GM03348 (cell line): ENCODE data around the gene DEGS2.
"Not testable (repeated sequence)": the region's sequence is repeated elsewhere in the genome, so short reads cannot be mapped to it uniquely, and the experiment has no call there.

Source experiments
- DNase-seq: peaks from one replicate; pipeline ENCODE4 v3.0.0; 2012; ENCODE audit warnings: low spot score

DEGS2 gene

GRCh38 chr14:100159094-100159864 is at the start of gene DEGS2:
TSS of gene DEGS2 (minus strand) at chr14:100159645. CDS start at chr14:100159587, 58 bp downstream.
- DNase-seq: peak; percentile 40

- not testable (repeated sequence) for DNase-seq
These were observed 48.7 kb upstream of the DEGS2 start for GRCh38 chr14:100208136-100208535.

DNA sequence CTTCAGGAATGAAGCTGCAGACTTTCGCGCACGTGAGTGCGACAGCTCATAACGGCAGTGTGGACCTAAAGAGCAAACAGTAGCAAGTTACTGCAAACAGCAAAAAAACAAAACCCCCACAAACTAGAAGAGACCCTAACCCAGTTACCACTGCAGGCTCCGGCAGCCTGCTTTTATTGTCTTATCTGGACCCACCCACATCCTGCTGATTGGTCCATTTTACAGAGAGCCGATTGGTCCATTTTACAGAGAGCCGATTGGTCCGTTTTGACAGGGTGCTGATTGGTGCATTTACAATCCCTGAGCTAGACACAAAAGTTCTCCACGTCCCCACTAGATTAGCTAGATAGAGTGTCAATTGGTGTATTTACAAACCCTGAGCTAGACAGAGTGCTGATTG is 48.1 kb upstream of the DEGS2 start:
- not testable (repeated sequence) for DNase-seq

- not testable (repeated sequence) for DNase-seq
These were observed 45.4 kb upstream of the DEGS2 start for GRCh38 chr14:100204835-100205167.

DNA sequence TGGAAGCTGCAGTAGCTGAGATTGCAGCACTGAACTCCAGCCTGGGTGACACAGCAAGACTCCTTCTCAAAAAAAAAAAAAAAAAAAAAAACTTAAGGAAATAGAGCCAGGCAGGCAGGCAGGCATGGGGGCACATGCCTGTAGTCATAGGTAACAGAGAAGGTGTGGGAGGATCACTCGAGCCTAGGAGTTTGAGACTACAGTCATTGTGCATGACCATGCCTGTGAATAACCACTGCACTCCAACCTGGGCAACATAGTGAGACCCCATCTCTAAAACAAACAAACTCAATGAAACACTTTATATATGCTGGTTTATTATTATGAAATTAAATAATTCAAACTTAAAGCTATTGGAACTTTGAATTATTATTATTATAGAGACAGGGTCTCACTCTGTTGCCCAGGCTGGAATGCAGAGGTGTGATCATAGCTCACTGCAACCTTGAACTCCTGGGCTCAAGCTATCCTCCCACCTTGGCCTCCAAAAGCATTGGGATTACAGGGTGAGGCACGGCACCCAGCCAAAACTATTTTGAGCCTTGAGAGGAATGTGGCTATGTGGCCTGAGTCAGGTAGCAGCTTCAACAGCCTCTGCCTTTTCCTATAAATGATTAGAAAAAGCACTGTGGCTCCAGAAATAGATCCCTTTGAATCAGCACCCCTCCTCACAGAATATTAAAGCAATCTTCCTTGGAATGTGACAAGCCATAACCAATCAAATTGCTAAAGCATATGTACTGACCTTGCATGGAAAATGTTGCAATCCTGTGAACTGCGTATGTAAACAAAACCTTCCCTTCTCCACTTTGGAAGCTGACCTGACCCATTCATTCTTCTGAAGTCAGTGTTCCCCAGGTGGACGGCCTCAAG is 44.8 kb upstream of the DEGS2 start:
- DNase-seq: no peak

- no peak for DNase-seq
These were observed 43.7 kb upstream of the DEGS2 start for GRCh38 chr14:100203146-100203545.

DNA sequence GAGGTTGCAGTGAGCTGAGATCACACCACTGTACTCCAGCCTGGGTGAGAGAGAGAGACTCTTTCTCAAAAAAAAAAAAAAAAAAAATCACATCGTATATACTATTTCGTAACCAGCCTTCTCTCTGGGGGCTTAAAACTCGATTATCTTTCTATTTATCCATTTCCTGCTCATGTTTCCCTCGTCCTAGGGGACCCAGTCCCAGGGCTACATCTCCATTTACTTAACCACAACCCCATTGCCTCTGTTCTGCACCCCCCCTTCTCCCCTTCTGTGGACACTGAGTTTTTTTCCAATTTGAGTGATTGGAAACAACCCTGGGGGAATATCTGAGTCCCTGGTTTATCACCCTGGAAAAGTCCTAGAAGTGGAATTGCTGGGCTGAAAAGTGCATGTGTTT is 43.3 kb upstream of the DEGS2 start:
- no peak for DNase-seq

DNA sequence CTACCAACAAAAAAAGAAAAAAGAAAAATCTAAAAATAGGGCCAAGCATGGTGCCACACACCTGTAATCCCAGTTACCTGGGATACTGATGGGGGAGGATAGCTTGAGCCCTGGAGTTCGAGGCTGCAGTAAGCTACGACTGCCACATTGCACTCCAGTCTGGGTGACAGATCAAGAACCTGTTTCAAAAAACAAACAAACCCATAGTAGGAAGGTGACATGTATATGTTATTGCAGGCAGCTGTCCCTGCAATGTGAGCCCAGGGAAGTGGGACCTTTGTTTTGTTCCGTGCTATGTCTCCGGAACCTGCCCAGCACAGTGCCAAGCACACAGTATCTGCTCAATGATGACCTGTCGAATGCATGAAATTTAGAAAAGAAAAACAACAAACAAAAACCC is 42.3 kb upstream of the DEGS2 start:
- DNase-seq: no peak

- no peak for DNase-seq
These were observed 40.9 kb upstream of the DEGS2 start for GRCh38 chr14:100200311-100200710.

DNA sequence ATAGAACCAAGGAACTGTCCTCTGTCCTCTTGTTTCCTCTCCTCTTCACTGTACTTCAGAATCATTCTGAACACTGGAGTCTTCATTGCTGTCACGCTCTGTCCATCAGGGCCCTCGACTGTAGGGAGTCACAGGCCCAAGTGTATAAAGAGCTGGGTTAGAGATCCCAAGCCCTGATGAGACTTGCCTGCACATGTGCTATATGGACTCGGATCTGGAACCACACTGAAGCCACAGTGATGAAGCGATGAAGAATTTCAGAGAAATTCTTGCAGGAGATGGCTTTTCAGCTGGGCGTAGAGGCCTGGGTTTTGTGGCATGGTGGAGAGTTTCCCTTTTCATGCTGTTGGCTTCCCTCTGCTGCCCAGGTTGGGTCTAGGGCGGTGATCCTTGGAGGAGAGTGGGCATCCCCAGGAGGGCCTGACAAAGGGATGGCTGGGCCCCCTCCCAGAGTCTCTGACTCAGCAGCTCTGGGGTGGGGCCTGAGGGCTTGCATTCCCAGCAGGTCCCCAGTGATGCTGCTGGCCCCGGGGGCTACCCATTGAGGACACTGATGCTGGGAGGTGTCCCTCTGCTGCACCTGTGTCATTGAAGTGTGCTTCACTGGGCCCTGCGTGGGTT is 39.9 kb upstream of the DEGS2 start:
- DNase-seq: no peak

GRCh38 chr14:100193417-100194357 is 34.2 kb upstream of the DEGS2 start:
- DNase-seq: no peak

DNA sequence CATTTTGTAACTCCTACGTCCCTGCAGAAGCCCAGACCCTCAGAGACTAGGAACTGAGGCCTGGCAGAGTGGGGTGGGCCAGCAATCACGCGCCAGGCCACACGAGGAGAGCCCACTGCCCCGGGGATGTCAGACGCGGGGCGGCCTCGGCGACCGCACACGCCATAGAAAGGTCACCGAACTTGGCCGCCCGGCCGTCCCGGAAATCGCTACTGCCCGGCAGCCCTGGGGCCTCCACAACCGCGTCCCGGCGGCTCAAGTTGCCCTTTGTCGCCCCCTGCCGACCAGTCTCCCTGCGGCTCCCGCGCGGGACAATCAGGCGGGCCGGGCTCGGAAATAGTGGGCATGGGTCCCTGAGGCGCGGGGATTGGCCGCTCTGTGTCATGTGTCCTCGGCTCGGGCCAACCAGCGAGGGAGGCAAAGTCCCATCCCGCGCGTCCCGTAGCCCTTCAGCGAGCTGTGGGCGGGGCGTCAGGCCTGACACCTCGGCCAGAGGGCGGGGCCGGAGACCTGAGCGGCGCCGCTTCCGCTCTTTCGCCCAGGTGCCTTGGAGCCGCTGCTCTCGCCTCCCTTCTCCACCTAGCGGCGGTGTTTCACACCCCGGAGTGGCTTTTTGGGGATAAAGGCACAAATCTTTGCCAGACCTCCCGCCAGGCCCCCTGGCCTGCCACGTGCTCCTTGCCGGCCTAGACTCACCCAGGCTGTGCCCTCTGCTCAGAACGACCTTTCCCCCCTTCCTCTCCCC is 33.4 kb upstream of the DEGS2 start:
- DNase-seq: peak; percentile 99

DNA sequence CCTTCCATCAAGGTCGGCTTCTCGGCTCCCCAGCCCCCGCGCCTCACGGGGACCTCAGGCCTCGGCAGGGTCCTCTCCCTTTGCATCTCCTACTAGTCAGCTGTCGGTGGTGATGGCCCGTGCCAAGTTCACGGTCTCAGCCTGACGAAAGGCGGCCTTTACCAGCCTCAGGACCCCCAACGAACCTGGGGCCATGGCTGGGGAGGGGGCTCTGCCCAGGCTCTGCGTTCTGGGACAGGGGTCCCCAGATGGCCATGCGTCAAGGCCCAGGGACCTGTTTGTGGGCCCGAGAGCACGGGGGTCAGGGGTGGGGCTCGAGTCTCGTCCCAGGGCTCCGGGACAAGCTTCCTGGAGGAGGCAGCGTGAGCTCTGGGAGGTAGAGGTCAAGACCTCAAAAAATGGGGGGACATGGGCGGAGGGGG is 32.8 kb upstream of the DEGS2 start:
- DNase-seq: peak; percentile 19

DNA sequence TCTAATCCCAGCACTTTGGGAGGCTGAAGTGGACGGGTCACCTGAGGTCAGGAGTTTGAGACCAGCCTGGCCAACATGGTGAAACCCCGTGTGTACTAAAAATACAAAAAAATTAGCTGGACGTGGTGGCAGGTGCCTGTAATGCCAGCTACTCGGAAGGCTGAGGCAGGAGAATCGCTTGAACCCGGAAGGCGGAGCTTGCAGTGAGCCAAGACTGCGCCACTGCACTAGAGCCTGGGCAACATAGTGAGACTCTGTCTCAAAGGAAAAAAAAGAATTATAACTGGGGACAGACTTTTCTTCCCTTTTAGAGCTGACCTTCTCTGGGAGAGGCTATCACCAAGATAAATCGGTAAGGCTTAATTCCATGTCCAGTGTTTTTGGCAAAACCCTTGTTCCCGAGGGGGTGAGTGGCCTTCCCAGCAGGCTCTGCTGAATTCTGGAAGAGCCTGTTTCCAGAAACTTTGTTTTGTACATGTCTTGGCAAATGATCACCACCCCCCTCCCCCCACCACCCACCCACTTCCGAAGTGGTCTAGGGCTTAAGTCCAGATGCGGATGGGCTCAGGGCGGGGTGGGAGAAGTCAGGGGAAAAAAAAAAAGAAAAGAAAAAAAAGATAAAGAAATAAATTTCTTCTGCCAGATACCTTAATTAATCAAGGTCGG is 32.3 kb upstream of the DEGS2 start:
- DNase-seq: no peak

- DNase-seq: no peak
These were observed 30.7 kb upstream of the DEGS2 start for GRCh38 chr14:100190126-100190525.

- DNase-seq: no peak
These were observed 29.1 kb upstream of the DEGS2 start for GRCh38 chr14:100188392-100189030.

GRCh38 chr14:100187247-100187833 is 27.9 kb upstream of the DEGS2 start:
- no peak for DNase-seq

DNA sequence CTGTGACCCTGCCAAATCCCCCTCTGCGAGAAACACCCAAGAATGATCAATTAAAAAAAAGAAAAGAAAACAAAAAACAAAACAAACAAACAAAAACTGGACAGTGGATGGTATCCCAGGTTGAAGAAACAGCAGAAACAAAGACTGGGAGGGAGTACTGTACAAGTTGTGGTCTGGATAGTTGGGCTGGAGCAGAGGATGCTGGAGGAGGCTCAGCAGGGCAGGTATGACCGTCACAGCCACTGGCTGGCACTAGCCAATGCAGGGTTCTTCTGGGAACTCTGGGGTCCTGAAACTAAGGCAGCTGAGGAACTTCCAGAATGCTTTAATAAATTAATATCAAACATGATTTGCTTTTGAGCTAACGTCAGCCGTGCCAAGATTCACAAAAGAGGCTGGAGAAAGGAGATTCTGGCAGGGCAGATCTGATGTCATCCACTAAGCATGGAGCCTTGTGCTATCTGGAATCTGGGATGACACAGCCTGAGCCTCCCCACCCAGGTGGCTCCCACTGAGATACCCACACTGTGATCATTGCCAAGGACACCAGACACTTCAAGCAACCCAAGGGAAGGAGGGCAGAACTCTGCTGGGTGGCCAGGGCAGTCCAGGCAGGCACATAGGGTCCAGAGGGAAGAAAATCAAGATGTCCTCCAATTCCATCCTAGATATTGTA is 22.6 kb upstream of the DEGS2 start:
- DNase-seq: peak; percentile 48

DNA sequence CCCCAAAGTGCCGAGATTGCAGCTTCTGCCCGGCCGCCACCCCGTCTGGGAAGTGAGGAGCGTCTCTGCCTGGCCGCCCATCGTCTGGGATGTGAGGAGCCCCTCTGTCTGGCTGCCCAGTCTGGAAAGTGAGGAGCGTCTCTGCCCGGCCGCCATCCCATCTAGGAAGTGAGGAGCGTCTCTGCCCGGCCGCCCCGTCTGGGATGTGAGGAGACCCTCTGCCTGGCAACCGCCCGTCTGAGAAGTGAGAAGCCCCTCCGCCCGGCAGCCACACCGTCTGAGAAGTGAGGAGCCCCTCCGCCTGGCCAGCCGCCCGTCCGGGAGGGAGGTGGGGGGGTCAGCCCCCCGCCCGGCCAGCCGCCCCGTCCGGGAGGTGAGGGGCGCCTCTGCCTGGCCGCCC is 21.2 kb upstream of the DEGS2 start:
- DNase-seq: not testable (repeated sequence)
